Fibroblast of lung (primary cell): ENCODE results near the gene INHBC.

ENCODE experiments used
- EZH2 ChIP-seq: IDR thresholded peaks from 2 replicates; pipeline ENCODE4 v1.5.1; 2012; ENCODE audit warnings: low read length, control low read depth, mild to moderate bottlenecking; ENCODE audit errors: missing control alignments
- TF ChIP-seq, protein P1 (sequence below), 2 donors: IDR thresholded peaks in 1 of 2; conservative IDR thresholded peaks in 1 of 2; 1 replicate in 1 of 2; 2 replicates in 1 of 2; pipeline ENCODE4 v1.5.1; 2011 to 2012; ENCODE audit warnings: low read length in 2 of 2, control low read depth in 1 of 2, inconsistent platforms in 1 of 2, low read depth in 1 of 2, mild to moderate bottlenecking in 1 of 2

- TF ChIP-seq, protein P1, sequence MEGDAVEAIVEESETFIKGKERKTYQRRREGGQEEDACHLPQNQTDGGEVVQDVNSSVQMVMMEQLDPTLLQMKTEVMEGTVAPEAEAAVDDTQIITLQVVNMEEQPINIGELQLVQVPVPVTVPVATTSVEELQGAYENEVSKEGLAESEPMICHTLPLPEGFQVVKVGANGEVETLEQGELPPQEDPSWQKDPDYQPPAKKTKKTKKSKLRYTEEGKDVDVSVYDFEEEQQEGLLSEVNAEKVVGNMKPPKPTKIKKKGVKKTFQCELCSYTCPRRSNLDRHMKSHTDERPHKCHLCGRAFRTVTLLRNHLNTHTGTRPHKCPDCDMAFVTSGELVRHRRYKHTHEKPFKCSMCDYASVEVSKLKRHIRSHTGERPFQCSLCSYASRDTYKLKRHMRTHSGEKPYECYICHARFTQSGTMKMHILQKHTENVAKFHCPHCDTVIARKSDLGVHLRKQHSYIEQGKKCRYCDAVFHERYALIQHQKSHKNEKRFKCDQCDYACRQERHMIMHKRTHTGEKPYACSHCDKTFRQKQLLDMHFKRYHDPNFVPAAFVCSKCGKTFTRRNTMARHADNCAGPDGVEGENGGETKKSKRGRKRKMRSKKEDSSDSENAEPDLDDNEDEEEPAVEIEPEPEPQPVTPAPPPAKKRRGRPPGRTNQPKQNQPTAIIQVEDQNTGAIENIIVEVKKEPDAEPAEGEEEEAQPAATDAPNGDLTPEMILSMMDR (conservative IDR thresholded peaks at IDR 0.05 in 1 of 2, IDR thresholded peaks at IDR 0.05 in 1 of 2; ENCODE audit: low read depth in 1 of 2, low read length in 2 of 2): no peak
- no peak for TF ChIP-seq EZH2
Measured at GRCh38 chr12:57410534-57410933, 24.1 kb upstream of the INHBC start.
